Measurements from ENCODE around the gene FLT3LG.
A peak's percentile ranks its signal among the peaks of the same experiment; 100 is the strongest.

FLT3LG gene

DNA sequence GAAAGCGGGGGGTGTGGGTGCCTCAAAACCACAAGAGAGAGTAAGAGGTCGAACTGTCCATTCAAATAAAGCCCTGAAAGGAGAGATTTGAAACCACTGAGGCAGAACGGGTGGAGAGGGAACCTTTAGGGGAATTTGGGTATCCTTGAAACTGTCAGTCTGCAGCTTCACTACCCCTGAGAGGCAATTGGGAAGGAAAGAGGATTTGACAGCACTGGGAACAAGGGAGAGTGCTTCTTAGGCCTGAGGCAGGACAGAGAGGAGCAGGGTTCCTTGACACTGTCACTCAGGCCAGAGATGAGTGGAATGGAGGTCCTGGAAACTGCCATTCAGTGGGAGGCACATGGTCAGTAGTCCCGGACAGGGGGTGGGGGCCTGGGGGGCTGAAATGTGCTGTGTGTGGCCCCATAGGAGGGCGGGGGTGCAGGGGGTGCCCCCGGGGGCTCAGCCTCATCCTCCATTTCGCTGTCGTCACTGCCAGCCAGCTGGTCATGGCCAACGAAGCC is 43.8 kb upstream of the FLT3LG start:
- no peak for TF ChIP-seq CTCF (IDR thresholded peaks at IDR 0.05; ENCODE audit: insufficient read depth, low read depth, low read length, missing control alignments)
- H3K4me3 ChIP-seq (ENCODE audit: low read length) = no peak overlapping the region
- no peak for DNase-seq (ENCODE audit: low read depth)

GRCh38 chr19:49430678-49431329 is 43.2 kb upstream of the FLT3LG start:
- peak; percentile 24 for TF ChIP-seq CTCF (IDR thresholded peaks at IDR 0.05; ENCODE audit: insufficient read depth, low read depth, low read length, missing control alignments)
- DNase-seq (ENCODE audit: low read depth) = no peak
- no peak overlapping the region for H3K4me3 ChIP-seq (ENCODE audit: low read length)

DNA sequence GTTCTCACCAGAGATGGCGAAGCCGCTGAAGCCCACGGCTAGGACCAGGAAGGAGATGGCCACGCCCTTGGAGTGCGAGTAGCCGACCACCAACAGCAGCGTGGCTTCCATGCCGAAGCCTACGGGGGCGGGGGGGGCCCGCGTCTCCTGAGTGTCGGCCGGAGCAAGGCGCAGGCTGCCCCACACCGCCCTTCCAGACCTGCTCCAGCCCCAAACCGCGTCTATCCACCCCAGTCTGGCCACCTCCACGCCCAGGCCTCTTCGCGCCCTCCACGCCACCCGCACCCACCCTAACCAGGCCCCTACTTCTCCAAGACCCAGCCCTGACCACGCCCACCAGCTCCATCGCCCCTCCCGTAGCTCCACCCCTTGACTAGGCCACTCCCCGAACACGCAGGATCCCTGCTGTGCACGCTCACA is 42.7 kb upstream of the FLT3LG start:
- no peak for TF ChIP-seq CTCF (IDR thresholded peaks at IDR 0.05; ENCODE audit: insufficient read depth, low read depth, low read length, missing control alignments)
- no peak for DNase-seq (ENCODE audit: low read depth)

DNA sequence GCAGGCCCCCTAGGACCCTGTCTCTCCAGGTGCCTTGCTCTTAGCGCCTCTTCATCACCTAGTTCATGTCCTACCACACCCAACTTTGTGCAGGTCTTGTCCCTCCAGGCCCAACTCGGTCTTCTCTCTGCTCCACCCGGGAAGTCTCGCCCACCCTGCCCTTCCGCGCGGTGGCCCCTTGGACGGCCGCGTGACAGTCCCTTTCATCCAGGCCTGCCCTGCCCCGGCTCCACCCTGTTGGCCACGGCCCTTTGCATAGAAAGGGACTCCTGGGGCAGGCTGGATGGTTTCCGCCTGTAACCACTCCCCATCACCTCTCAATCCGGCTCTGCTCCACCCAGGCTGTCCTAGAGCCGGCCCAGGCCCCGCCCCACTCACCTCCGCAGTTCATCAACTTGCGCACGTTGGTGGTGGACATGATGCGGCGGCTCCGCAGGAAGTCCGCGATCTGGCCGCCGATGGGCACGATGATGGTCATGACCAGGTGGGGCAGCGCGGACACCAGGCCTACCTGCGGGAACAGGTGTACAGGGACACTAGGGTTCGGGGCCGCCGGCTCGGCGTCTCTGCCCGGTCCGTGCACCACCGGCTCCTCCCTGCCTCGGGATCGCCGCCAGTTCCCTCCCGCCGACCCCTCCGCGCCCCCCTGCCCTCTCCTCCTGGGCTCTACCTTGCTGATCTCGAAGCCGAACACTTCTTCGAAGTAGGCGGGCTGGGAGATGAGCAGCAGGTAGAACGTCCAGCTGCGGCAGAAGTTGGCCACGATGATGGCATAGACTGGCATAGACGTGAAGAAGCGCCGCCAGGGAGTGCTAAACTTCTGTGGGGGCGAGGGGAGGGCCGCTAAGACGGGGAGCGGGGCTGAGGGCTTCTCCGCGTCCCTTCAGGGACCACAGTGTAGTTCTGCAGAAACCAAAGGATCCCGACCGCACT is 41.6 kb upstream of the FLT3LG start:
- H3K4me3 ChIP-seq (ENCODE audit: low read length) = no peak overlapping the region

More for the DNA sequence above, 42.7 kb upstream of the FLT3LG start:
- H3K4me3 ChIP-seq (ENCODE audit: low read length) = no peak overlapping the region

DNA sequence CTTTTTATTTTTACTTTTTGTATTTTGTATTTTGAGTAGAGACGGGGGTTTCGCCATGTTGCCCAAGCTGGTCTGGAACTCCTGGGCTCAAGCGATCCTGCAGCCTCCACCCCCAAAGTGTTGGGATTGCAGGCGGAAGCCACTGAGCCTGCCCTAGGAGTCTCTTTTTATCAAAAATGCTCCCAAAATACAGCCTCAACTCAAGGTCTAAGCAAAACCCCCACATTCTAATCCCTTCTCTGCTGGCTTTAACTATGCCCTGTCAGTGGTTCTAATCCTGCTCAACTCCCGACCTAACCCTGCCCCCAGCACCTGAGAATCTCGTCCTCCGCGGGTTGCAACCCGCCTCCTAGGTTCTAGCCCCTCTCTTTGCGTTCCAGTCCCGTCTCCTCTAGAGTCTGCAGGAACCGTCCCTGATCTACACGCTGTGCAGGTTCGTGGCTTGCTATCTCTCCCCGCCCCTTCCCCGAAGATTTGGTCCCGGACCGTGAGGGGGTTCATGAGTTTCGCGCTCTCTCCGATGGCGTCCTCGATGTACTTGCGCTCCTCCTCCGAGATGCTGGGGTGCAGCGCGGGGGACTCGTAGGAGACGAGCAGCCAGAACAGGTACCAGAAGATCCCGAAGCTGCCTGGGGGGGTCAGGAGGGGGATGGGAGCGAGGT is 40.6 kb upstream of the FLT3LG start:
- no peak overlapping the region for H3K4me3 ChIP-seq (ENCODE audit: low read length)
- TF ChIP-seq CTCF (IDR thresholded peaks at IDR 0.05; ENCODE audit: insufficient read depth, low read depth, low read length, missing control alignments) = no peak
- no peak for DNase-seq (ENCODE audit: low read depth)

More for the DNA sequence above, 41.6 kb upstream of the FLT3LG start:
- peak; percentile 41 for DNase-seq (ENCODE audit: low read depth)
- TF ChIP-seq CTCF (IDR thresholded peaks at IDR 0.05; ENCODE audit: insufficient read depth, low read depth, low read length, missing control alignments) = no peak

DNA sequence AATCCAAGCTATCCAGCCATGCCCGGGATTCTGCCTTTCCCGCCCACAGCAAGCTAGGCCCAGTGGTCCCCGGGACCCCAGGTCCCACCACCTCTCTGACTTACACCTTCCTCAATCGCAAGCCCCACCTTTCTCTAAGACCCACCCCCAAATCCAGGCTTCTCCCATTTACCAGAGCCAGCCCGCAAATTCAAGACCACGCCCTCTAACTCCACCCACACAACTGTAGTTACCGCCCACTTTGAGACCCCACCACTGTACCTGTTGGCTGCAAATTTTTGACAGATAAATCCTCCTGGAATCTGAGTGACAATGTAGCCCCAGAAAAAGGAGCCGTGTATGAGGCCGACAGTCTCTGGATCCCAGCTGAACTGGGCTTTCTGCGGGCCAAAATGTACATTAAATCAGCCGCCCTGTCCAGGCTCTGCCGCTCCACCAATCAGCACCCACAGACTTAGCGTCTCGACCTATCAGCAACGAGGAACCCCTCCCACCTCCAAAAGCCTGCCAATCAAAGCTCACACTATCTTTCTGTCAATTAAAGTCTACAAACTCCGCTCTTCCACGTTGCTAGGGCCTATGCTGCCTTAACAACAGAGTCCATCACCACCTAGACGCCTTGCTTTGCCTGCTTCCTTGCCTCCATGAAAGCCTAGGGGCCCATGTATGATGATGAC is 39.0 kb upstream of the FLT3LG start:
- DNase-seq (ENCODE audit: low read depth) = no peak
- TF ChIP-seq CTCF (IDR thresholded peaks at IDR 0.05; ENCODE audit: insufficient read depth, low read depth, low read length, missing control alignments) = no peak
- H3K4me3 ChIP-seq (ENCODE audit: low read length) = no peak overlapping the region

All from epithelial cell of esophagus (primary cell).